Measurements from ENCODE around the gene DYNLRB2. TPM values are rescaled to one million over a fixed set of nuclear protein-coding genes. Genes with fewer than 3 reads are reported as not detected.

DYNLRB2 gene
- total and polyA plus RNA-seq, 2 experiments from 2014 or later: not detected

DNA sequence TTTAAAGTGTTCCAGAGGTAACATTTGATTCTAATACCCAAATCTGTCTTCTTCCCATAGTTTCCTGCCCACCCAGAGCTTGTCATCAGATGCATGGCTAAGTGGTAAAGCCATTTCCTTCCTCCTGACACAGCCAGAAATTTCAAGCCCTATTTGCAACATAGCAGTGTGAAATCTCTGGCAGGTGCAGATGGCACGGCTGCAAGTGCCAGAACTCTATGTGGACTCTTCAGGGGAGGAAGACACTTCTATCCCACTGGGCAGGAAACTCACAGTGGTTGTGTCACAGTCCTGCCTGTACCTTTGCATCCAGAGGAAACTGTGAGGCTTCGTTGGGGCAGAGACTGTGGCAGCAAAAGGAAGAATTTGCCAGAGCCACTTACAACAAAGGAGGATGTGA, 13.2 kb downstream of the DYNLRB2 start:
- no peaks in the 10 kb centered on the region for H3K36me3 ChIP-seq (ENCODE audit: insufficient read depth)
- peaks cover 3% of the 10 kb centered on the region for H3K27me3 Mint-ChIP-seq (ENCODE audit: insufficient read depth, low read depth, poor library complexity)
- H3K27ac ChIP-seq (ENCODE audit: low read depth): no peak overlapping the region
- H3K4me1 ChIP-seq (ENCODE audit: insufficient read depth): no peaks in the 10 kb centered on the region
- H3K27me3 ChIP-seq (ENCODE audit: insufficient read depth): no peaks in the 10 kb centered on the region
- no peak overlapping the region for H3K4me3 ChIP-seq
- no peaks in the 10 kb centered on the region for H3K36me3 Mint-ChIP-seq (ENCODE audit: low read depth)
- no peak overlapping the region for H3K4me3 Mint-ChIP-seq
- ATAC-seq (no peak), DNase-seq (ENCODE audit: low spot score) (no peak)
- no peaks in the 10 kb centered on the region for H3K9me3 Mint-ChIP-seq
- no peak overlapping the region for H3K4me2 ChIP-seq
- H4K20me1 ChIP-seq (replicated peaks; ENCODE audit: insufficient read depth): no peaks in the 10 kb centered on the region
- H3F3A ChIP-seq (replicated peaks; ENCODE audit: low read depth): no peaks in the 10 kb centered on the region
- no peaks in the 10 kb centered on the region for H3K9me2 ChIP-seq (ENCODE audit: insufficient read depth)
- H3K79me2 ChIP-seq (replicated peaks; ENCODE audit: insufficient read depth): no peaks in the 10 kb centered on the region
- H3K27ac Mint-ChIP-seq: no peak overlapping the region
- no peak overlapping the region for H2AFZ ChIP-seq
- TF ChIP-seq ZNF114 (CRISPR knock-in tag; IDR thresholded peaks at IDR 0.05) (no peak), STAT1 (IDR thresholded peaks at IDR 0.05; ENCODE audit: unreplicated experiment) (no peak), EZH2 (IDR thresholded peaks at IDR 0.05; ENCODE audit: low read depth, unreplicated experiment) (no peak), JUNB (IDR thresholded peaks at IDR 0.05; ENCODE audit: unreplicated experiment) (no peak), ZNF331 (CRISPR knock-in tag; IDR thresholded peaks at IDR 0.05; ENCODE audit: low read depth) (no peak), NANOG (IDR thresholded peaks at IDR 0.05; ENCODE audit: borderline replicate concordance) (no peak), EZH2phosphoT487 (IDR thresholded peaks at IDR 0.05; ENCODE audit: unreplicated experiment) (no peak), POLR2AphosphoS5 (IDR thresholded peaks at IDR 0.05; ENCODE audit: low read depth) (no peak), CREB1 (CRISPR knock-in tag; IDR thresholded peaks at IDR 0.05; ENCODE audit: low read depth) (no peak)
- TF ChIP-seq, protein P1, sequence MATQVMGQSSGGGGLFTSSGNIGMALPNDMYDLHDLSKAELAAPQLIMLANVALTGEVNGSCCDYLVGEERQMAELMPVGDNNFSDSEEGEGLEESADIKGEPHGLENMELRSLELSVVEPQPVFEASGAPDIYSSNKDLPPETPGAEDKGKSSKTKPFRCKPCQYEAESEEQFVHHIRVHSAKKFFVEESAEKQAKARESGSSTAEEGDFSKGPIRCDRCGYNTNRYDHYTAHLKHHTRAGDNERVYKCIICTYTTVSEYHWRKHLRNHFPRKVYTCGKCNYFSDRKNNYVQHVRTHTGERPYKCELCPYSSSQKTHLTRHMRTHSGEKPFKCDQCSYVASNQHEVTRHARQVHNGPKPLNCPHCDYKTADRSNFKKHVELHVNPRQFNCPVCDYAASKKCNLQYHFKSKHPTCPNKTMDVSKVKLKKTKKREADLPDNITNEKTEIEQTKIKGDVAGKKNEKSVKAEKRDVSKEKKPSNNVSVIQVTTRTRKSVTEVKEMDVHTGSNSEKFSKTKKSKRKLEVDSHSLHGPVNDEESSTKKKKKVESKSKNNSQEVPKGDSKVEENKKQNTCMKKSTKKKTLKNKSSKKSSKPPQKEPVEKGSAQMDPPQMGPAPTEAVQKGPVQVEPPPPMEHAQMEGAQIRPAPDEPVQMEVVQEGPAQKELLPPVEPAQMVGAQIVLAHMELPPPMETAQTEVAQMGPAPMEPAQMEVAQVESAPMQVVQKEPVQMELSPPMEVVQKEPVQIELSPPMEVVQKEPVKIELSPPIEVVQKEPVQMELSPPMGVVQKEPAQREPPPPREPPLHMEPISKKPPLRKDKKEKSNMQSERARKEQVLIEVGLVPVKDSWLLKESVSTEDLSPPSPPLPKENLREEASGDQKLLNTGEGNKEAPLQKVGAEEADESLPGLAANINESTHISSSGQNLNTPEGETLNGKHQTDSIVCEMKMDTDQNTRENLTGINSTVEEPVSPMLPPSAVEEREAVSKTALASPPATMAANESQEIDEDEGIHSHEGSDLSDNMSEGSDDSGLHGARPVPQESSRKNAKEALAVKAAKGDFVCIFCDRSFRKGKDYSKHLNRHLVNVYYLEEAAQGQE (IDR thresholded peaks at IDR 0.05; ENCODE audit: unreplicated experiment): no peak
- TF ChIP-seq, protein P2, sequence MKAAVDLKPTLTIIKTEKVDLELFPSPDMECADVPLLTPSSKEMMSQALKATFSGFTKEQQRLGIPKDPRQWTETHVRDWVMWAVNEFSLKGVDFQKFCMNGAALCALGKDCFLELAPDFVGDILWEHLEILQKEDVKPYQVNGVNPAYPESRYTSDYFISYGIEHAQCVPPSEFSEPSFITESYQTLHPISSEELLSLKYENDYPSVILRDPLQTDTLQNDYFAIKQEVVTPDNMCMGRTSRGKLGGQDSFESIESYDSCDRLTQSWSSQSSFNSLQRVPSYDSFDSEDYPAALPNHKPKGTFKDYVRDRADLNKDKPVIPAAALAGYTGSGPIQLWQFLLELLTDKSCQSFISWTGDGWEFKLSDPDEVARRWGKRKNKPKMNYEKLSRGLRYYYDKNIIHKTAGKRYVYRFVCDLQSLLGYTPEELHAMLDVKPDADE (IDR thresholded peaks at IDR 0.05): no peak
- TF ChIP-seq, protein P3, sequence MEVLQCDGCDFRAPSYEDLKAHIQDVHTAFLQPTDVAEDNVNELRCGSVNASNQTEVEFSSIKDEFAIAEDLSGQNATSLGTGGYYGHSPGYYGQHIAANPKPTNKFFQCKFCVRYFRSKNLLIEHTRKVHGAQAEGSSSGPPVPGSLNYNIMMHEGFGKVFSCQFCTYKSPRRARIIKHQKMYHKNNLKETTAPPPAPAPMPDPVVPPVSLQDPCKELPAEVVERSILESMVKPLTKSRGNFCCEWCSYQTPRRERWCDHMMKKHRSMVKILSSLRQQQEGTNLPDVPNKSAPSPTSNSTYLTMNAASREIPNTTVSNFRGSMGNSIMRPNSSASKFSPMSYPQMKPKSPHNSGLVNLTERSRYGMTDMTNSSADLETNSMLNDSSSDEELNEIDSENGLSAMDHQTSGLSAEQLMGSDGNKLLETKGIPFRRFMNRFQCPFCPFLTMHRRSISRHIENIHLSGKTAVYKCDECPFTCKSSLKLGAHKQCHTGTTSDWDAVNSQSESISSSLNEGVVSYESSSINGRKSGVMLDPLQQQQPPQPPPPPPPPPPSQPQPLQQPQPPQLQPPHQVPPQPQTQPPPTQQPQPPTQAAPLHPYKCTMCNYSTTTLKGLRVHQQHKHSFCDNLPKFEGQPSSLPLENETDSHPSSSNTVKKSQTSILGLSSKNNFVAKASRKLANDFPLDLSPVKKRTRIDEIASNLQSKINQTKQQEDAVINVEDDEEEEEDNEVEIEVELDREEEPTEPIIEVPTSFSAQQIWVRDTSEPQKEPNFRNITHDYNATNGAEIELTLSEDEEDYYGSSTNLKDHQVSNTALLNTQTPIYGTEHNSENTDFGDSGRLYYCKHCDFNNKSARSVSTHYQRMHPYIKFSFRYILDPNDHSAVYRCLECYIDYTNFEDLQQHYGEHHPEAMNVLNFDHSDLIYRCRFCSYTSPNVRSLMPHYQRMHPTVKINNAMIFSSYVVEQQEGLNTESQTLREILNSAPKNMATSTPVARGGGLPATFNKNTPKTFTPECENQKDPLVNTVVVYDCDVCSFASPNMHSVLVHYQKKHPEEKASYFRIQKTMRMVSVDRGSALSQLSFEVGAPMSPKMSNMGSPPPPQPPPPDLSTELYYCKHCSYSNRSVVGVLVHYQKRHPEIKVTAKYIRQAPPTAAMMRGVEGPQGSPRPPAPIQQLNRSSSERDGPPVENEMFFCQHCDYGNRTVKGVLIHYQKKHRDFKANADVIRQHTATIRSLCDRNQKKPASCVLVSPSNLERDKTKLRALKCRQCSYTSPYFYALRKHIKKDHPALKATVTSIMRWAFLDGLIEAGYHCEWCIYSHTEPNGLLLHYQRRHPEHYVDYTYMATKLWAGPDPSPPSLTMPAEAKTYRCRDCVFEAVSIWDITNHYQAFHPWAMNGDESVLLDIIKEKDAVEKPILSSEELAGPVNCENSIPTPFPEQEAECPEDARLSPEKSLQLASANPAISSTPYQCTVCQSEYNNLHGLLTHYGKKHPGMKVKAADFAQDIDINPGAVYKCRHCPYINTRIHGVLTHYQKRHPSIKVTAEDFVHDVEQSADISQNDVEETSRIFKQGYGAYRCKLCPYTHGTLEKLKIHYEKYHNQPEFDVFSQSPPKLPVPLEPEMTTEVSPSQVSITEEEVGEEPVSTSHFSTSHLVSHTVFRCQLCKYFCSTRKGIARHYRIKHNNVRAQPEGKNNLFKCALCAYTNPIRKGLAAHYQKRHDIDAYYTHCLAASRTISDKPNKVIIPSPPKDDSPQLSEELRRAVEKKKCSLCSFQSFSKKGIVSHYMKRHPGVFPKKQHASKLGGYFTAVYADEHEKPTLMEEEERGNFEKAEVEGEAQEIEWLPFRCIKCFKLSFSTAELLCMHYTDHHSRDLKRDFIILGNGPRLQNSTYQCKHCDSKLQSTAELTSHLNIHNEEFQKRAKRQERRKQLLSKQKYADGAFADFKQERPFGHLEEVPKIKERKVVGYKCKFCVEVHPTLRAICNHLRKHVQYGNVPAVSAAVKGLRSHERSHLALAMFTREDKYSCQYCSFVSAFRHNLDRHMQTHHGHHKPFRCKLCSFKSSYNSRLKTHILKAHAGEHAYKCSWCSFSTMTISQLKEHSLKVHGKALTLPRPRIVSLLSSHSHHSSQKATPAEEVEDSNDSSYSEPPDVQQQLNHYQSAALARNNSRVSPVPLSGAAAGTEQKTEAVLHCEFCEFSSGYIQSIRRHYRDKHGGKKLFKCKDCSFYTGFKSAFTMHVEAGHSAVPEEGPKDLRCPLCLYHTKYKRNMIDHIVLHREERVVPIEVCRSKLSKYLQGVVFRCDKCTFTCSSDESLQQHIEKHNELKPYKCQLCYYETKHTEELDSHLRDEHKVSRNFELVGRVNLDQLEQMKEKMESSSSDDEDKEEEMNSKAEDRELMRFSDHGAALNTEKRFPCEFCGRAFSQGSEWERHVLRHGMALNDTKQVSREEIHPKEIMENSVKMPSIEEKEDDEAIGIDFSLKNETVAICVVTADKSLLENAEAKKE (CRISPR knock-in tag; IDR thresholded peaks at IDR 0.05): no peak
- TF ChIP-seq, protein P4, sequence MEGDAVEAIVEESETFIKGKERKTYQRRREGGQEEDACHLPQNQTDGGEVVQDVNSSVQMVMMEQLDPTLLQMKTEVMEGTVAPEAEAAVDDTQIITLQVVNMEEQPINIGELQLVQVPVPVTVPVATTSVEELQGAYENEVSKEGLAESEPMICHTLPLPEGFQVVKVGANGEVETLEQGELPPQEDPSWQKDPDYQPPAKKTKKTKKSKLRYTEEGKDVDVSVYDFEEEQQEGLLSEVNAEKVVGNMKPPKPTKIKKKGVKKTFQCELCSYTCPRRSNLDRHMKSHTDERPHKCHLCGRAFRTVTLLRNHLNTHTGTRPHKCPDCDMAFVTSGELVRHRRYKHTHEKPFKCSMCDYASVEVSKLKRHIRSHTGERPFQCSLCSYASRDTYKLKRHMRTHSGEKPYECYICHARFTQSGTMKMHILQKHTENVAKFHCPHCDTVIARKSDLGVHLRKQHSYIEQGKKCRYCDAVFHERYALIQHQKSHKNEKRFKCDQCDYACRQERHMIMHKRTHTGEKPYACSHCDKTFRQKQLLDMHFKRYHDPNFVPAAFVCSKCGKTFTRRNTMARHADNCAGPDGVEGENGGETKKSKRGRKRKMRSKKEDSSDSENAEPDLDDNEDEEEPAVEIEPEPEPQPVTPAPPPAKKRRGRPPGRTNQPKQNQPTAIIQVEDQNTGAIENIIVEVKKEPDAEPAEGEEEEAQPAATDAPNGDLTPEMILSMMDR (conservative IDR thresholded peaks at IDR 0.05; ENCODE audit: low read depth in 2 of 2): no peak
- H3K4me1 Mint-ChIP-seq: no peaks in the 10 kb centered on the region
